AG08396 (cell line): ENCODE measurements around the gene PDZRN3.

Experiments used
- DNase-seq: peaks from one replicate; pipeline ENCODE4 v3.0.0; 2012; ENCODE audit warnings: low spot score, mixed read lengths

Gene PDZRN3

GRCh38 chr3:73516631-73517030, 108.1 kb downstream of the PDZRN3 start:
- no peak for DNase-seq

- no peak for DNase-seq
Observed at GRCh38 chr3:73513260-73513659, 111.5 kb downstream of the PDZRN3 start.

- DNase-seq = no peak
Observed at GRCh38 chr3:73511571-73512525, 112.9 kb downstream of the PDZRN3 start.

GRCh38 chr3:73510784-73511183, 114.0 kb downstream of the PDZRN3 start:
- no peak for DNase-seq

- no peak for DNase-seq
Observed at GRCh38 chr3:73510334-73510733, 114.4 kb downstream of the PDZRN3 start.

- peak; percentile 32 for DNase-seq
Observed at GRCh38 chr3:73509816-73510215, 114.9 kb downstream of the PDZRN3 start.

GRCh38 chr3:73509066-73509465, 115.7 kb downstream of the PDZRN3 start:
- DNase-seq = no peak

GRCh38 chr3:73508330-73508954, 116.3 kb downstream of the PDZRN3 start:
- DNase-seq = peak; percentile 47

GRCh38 chr3:73504852-73505251, 119.9 kb downstream of the PDZRN3 start:
- DNase-seq = no peak

GRCh38 chr3:73504239-73504638, 120.5 kb downstream of the PDZRN3 start:
- DNase-seq = no peak

- no peak for DNase-seq
Observed at GRCh38 chr3:73503781-73504180, 121.0 kb downstream of the PDZRN3 start.

GRCh38 chr3:73502609-73503583, 121.8 kb downstream of the PDZRN3 start:
- peak; percentile 67 for DNase-seq

GRCh38 chr3:73500321-73500720, 124.4 kb downstream of the PDZRN3 start:
- no peak for DNase-seq

GRCh38 chr3:73499787-73500186, 125.0 kb downstream of the PDZRN3 start:
- no peak for DNase-seq

GRCh38 chr3:73498764-73499622, 125.7 kb downstream of the PDZRN3 start:
- no peak for DNase-seq

GRCh38 chr3:73497646-73498406, 126.9 kb downstream of the PDZRN3 start:
- no peak for DNase-seq

GRCh38 chr3:73493543-73494308, 131.0 kb downstream of the PDZRN3 start:
- DNase-seq = peak; percentile 77

- no peak for DNase-seq
Observed at GRCh38 chr3:73492186-73492585, 132.6 kb downstream of the PDZRN3 start.

- no peak for DNase-seq
Observed at GRCh38 chr3:73491287-73491662, 133.5 kb downstream of the PDZRN3 start.
